ENCODE data around the gene RIMS4. TPM values are rescaled to one million over a fixed set of nuclear protein-coding genes. Genes with fewer than 3 reads are reported as not detected.

RIMS4 gene
- total and polyA plus RNA-seq, 7 donors = 0.01 to 0.73 (median 0.16) TPM

DNA sequence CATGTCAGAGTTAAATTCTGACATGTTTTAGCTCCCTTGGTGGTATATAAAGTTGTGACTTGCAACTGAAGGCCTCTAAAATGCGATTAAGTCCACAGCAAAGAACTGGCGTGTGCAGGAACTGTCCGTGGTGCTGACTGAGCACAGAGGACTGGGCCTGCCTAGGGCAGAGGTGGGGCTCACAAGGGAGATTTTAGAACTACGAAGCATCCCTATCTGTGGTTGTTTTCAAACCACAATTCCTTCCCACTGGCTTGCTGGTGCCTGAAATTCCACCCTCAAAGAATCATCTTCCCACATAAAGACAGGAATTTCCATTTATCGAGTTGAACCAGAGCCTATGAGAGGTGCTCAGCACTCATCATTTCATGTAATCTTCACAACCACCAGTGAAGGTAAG, 30.1 kb downstream of the RIMS4 start:
- WGBS, 3 donors = 25 to 29% (median 27%) methylated on average over 5 of the region's 5 CpGs
- no peak for DNase-seq

DNA sequence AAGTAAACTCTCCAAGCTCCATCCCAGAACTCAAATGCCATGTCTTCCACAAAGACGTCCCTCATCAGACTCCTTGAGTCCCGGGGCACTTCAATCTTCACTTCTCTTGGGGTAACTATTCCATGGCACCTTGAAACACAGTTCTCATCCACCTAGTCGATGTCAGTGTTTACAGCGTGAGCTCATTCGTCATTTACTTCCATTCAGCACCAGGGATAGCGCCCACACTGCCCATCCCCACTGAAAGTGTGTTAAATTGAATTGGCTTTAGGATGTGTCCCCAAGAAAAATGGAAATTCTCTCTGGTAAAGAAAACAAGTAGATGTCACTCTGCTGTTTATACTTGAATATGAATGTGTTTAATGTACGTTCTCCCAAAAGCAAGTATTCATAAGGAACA, 33.4 kb downstream of the RIMS4 start:
- 13 to 23% (median 20%) methylated on average over 7 of the region's 7 CpGs for WGBS, 3 donors
- H3K27me3 ChIP-seq (ENCODE audit: insufficient read depth in 3 of 3, low read length in 2 of 3) = peaks cover 0 to under 1% (median 0%) of the 10 kb centered on the region in 3 donors
- no peak for DNase-seq

More for the DNA sequence above, 30.1 kb downstream of the RIMS4 start:
- intact Hi-C loops (cut with DNase I) = no loop called here
- Histone ChIP-seq H3K4me3 (no peak overlapping the region), H3K4me1 (no peaks in the 10 kb centered on the region), H3K36me3 (ENCODE audit: insufficient read depth in 1 of 2, low read depth in 1 of 2) (no peaks in the 10 kb centered on the region), H3K27me3 (ENCODE audit: insufficient read depth in 3 of 3, low read length in 2 of 3) (no peaks in the 10 kb centered on the region), H3K27ac (no peak overlapping the region), H3K9me3 (no peaks in the 10 kb centered on the region)
- ATAC-seq = no peak
- TF ChIP-seq, protein P1, sequence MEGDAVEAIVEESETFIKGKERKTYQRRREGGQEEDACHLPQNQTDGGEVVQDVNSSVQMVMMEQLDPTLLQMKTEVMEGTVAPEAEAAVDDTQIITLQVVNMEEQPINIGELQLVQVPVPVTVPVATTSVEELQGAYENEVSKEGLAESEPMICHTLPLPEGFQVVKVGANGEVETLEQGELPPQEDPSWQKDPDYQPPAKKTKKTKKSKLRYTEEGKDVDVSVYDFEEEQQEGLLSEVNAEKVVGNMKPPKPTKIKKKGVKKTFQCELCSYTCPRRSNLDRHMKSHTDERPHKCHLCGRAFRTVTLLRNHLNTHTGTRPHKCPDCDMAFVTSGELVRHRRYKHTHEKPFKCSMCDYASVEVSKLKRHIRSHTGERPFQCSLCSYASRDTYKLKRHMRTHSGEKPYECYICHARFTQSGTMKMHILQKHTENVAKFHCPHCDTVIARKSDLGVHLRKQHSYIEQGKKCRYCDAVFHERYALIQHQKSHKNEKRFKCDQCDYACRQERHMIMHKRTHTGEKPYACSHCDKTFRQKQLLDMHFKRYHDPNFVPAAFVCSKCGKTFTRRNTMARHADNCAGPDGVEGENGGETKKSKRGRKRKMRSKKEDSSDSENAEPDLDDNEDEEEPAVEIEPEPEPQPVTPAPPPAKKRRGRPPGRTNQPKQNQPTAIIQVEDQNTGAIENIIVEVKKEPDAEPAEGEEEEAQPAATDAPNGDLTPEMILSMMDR (IDR thresholded peaks at IDR 0.05) = no peak

DNA sequence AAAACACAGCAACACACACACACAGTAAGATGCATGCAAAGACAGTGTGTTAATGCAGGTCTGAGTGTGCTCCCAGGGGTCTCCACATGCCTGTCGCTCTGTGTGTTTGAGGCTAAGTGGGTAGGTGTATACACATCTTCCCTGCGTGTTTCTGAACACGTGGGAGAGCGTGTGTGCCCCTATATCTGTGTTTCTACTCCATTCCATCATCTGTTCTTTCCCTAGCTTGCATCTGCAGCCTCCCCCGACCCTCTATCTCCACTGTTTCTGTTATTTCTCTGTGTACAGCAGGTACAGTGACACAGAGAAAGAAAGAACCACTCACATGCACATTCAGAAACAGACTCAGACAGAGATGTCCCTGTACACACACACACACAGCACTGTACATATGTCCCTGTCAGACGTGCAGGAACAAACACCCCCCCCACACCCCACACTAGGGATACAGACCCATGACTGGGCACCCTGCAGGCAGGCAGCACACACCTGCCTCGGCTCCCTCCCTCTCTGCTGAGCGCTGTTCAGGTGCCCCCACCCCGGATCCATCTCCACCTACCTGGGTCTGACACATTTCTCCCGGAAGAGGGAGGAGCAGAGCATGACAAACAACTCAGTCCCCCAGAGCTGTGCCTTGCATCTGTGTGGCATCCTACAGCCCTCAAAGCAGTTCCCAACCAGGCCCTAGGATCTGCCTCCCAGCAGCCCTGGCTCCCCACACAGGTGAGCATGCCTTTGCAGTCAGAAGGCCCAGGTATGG, 37.1 kb downstream of the RIMS4 start:
- H3K4me3 ChIP-seq = no peak overlapping the region
- peaks cover 0 to 6% (median 0%) of the 10 kb centered on the region in 3 donors for H3K27me3 ChIP-seq (ENCODE audit: insufficient read depth in 3 of 3, low read length in 2 of 3)
- TF ChIP-seq, protein P1 (IDR thresholded peaks at IDR 0.05) = no peak
- WGBS, 3 donors = 57 to 69% (median 62%) methylated on average over 10 of the region's 10 CpGs
- no peak for ATAC-seq
- no peaks in the 10 kb centered on the region for H3K9me3 ChIP-seq
- no peak for DNase-seq
- no peaks in the 10 kb centered on the region for H3K36me3 ChIP-seq (ENCODE audit: insufficient read depth in 1 of 2, low read depth in 1 of 2)
- intact Hi-C loops (cut with DNase I) = no loop called here
- H3K4me1 ChIP-seq = no peaks in the 10 kb centered on the region
- no peak overlapping the region for H3K27ac ChIP-seq

More for the DNA sequence above, 33.4 kb downstream of the RIMS4 start:
- no peaks in the 10 kb centered on the region for H3K36me3 ChIP-seq (ENCODE audit: insufficient read depth in 1 of 2, low read depth in 1 of 2)
- intact Hi-C loops (cut with DNase I) = no loop called here
- H3K4me3 ChIP-seq = no peak overlapping the region
- H3K27ac ChIP-seq = no peak overlapping the region
- H3K9me3 ChIP-seq = no peaks in the 10 kb centered on the region
- no peak for ATAC-seq
- H3K4me1 ChIP-seq = no peaks in the 10 kb centered on the region
- TF ChIP-seq, protein P1 (IDR thresholded peaks at IDR 0.05) = no peak

DNA sequence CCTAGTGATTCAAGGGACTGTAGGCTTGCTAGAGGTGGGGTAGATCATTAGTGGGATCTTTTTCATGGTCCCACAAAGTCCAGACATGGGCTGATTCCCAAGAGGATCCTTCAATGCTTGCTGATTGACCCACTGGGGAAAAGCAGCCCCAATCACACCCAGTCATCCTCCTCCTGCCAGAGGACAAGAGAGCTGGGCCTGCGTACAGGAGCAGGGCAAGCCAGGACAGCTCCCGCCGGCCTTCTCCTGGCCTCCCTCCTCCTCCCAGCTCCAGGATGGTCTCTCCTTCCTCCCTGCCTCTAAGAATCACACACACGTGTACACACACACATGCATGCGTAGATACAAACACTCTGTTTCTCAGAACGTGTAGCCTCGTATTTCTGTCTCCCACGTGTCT, 37.7 kb downstream of the RIMS4 start:
- intact Hi-C loops (cut with DNase I) = no loop called here
- H3K27ac ChIP-seq = no peak overlapping the region
- H3K27me3 ChIP-seq (ENCODE audit: insufficient read depth in 3 of 3, low read length in 2 of 3) = peaks cover 0 to 6% (median 0%) of the 10 kb centered on the region in 3 donors
- H3K9me3 ChIP-seq = no peaks in the 10 kb centered on the region
- H3K36me3 ChIP-seq (ENCODE audit: insufficient read depth in 1 of 2, low read depth in 1 of 2) = no peaks in the 10 kb centered on the region
- DNase-seq (no peak), ATAC-seq (no peak)
- H3K4me3 ChIP-seq = no peak overlapping the region
- TF ChIP-seq, protein P1 (IDR thresholded peaks at IDR 0.05) = no peak
- 59 to 73% (median 67%) methylated on average over 8 of the region's 8 CpGs for WGBS, 3 donors
- H3K4me1 ChIP-seq = no peaks in the 10 kb centered on the region

DNA sequence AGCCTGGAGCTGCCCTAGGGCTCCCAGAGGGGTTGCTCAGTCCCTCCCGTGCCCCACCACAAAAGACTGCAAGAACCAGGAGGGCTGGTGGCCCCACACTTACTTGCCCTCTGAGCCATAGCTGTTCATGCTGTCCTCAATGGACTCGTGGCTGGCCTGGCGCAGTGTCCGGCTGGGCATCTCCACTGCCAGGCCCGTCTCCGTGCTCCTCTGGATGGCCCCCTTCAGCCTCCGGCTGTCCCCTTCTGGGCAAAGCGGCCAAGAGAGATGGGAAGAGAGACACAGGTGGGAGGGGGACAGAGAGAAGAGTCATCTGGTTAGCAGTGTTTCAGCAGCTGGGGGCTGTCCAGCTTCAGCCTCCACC, 39.2 kb downstream of the RIMS4 start:
- no peaks in the 10 kb centered on the region for H3K9me3 ChIP-seq
- DNase-seq = no peak
- no peaks in the 10 kb centered on the region for H3K36me3 ChIP-seq (ENCODE audit: insufficient read depth in 1 of 2, low read depth in 1 of 2)
- no peaks in the 10 kb centered on the region for H3K4me1 ChIP-seq
- intact Hi-C loops (cut with DNase I) = no loop called here
- ATAC-seq = no peak
- TF ChIP-seq, protein P1 (IDR thresholded peaks at IDR 0.05) = no peak
- no peak overlapping the region for H3K27ac ChIP-seq
- no peak overlapping the region for H3K4me3 ChIP-seq
- peaks cover 0 to 6% (median 0%) of the 10 kb centered on the region in 3 donors for H3K27me3 ChIP-seq (ENCODE audit: insufficient read depth in 3 of 3, low read length in 2 of 3)
- 78% methylated on average over 8 of the region's 8 CpGs for WGBS, 3 donors
